AG09319 (cell line): Measurements from ENCODE around the gene PTPRD.

Experiments
- DNase-seq: peaks from one replicate; pipeline ENCODE4 v3.0.0-alpha.2; 2010; ENCODE audit warnings: low read depth; ENCODE audit errors: extremely low read depth
- TF ChIP-seq, protein P1 (sequence below): IDR thresholded peaks from 2 replicates; pipeline ENCODE4 v1.5.1; 2011; ENCODE audit warnings: low read depth, mild to moderate bottlenecking, inconsistent platforms, low read length, moderate library complexity

The PTPRD gene

DNA sequence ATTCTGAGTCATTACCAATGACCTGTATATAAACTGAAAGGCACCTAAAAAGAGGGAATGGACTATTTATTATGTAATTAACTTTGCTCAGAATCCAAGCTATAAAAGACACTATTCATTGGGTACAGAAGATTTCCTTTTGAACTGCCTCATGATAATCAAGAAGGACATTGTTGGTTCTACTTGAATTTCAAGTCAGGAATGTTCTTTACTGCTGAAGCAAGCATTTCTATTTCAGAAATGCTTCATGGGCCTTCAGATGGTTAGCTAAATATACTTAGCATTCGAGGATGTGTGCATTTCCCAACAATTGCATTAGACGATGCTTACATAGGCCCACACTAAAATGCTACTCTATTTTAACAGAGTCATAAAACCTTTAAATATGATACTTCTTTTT, 2155.0 kb downstream of the PTPRD start:
- DNase-seq, result no peak
- TF ChIP-seq, protein P1, sequence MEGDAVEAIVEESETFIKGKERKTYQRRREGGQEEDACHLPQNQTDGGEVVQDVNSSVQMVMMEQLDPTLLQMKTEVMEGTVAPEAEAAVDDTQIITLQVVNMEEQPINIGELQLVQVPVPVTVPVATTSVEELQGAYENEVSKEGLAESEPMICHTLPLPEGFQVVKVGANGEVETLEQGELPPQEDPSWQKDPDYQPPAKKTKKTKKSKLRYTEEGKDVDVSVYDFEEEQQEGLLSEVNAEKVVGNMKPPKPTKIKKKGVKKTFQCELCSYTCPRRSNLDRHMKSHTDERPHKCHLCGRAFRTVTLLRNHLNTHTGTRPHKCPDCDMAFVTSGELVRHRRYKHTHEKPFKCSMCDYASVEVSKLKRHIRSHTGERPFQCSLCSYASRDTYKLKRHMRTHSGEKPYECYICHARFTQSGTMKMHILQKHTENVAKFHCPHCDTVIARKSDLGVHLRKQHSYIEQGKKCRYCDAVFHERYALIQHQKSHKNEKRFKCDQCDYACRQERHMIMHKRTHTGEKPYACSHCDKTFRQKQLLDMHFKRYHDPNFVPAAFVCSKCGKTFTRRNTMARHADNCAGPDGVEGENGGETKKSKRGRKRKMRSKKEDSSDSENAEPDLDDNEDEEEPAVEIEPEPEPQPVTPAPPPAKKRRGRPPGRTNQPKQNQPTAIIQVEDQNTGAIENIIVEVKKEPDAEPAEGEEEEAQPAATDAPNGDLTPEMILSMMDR, result no peak

DNA sequence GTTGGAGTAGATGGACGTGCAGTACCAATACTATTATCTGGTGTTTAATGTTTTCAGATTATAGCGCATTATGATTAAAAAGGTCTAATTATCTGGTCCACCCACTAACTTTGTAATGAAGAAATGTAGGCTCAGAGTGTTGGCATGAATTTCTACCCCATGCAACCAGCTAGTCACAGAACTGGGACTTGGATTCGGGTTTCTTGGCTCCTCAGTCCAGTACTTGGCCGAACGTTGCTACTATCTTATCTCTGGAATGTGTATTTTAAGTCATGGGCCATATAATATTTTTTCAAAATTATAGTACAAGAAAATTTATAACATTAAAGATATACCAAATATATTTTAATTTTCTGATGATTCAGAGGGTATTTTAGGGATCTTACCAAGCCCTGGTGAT, 2155.7 kb downstream of the PTPRD start:
- TF ChIP-seq, protein P1, result no peak
- DNase-seq, result no peak

DNA sequence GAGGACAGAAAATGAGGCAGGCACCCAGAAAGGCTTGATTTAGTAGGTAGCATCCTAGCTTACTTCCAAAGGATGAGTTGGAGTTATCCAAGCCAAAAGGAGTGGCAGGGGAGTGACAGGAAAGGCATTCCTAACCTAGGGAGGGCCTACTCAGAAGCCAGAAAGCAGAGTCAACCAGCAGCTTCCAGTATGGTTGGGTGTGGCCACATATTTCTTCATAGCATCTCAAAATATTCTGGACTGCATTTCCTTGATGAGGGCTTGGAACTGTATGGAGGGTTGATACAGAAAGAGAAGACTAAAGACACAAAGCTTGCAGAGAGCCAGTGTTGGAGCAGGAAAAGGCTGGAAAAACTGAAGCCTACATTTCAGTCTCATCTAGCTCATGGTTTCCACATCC, 2156.5 kb downstream of the PTPRD start:
- TF ChIP-seq, protein P1, result no peak
- no peak for DNase-seq

DNA sequence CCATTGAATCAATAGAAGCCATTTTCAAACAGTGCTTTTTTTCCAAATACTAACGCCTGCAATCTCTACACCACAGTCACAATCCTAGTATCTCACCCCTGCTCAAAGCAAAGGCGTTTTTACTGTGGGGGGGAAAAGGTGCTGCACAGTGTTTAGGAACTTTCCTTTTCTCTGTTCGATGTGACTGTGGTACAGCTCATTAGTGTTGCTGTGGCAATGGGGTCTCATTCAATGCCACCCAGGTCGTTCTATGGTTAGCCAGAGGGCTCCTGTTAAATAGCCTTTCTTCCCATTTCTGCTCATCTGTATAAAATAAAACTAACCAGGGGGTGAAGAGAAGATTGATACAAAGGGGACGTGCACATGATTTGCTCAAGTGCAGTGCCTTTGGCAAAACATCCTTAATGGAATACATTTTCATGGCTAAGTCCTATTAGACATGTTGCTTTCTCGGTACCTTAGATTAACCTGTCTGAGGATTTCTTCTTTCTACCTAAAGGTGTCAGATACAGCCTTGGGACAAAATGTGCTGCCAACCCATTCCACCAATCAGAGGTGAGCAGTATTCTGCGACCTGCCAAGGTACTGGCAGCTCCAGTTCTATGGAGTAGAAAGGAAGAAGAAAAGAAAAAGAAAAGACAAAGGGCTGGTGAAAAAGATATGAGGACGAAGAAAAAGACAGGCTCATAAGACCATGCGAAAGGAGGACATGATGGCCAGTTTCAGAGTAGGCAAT, 2161.8 kb downstream of the PTPRD start:
- TF ChIP-seq, protein P1, result no peak
- DNase-seq, result no peak

DNA sequence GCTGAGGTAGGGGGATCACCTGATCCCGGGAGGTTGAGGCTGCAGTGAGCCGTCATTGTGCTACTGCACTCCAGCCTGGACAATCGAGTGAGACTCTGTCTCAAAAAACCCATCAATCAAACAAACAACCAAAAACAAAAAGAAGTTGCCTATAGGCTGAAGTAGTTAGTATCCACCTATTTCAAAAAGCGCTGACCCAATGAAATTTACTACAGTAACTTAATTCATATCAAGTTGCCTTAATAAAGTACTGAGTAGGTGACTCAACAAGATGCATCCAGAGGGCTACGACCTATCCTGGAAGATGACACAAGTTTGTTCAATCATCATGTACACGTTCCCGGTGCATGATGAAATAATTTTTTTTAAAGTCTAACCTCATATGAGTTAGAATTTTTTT, 2164.6 kb downstream of the PTPRD start:
- TF ChIP-seq, protein P1, result no peak

DNA sequence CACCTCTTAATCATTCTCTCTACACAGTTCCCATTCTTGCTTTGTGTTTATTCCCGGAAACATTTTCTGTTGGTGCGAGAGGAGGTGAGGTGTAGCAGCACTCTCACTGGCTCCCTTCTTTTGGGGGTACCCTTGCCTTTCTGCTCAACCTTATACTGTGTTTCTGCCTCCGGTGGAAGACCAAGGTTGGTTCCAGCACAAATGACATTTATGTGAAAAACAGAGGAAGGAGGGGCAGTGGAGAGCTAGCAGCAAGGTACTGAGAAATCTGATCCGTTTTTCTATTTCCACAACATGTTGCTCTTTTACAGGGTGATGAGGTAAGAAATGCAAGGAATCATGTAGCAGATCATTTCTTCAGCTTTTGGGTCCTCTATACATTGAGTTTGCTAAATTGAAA, 2165.2 kb downstream of the PTPRD start:
- TF ChIP-seq, protein P1, result no peak

More for the DNA sequence above, 2164.6 kb downstream of the PTPRD start:
- DNase-seq, result no peak

DNA sequence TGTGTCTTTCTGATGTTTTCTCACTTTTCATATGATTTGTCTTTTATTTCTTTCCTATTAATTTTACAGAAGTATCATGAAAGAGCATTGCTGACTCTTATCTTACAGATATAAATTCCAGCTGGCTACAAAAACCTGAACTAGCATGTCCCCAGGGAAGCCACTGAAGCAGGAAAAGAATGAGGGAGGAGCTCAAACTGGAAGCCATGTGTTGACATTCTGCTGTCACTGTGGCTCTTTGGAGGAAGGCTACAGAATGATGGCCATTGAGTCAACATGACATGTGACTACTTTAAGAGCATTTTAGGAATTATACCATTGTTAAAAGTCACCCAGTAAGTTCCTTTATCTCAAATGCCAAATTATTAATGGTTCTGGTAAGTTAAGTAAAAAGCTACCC, 2174.9 kb downstream of the PTPRD start:
- no peak for DNase-seq
- TF ChIP-seq, protein P1, result no peak

More for the DNA sequence above, 2165.2 kb downstream of the PTPRD start:
- DNase-seq, result no peak
